GM12865 (cell line): Measurements from ENCODE around the gene OPCML.

ENCODE experiments used
- DNase-seq: peaks from one replicate; pipeline ENCODE4 v3.0.0; 2010; ENCODE audit warnings: low read depth
- H3K4me3 ChIP-seq: 2 replicates; pipeline ENCODE4 v1.5.1; 2011; ENCODE audit warnings: mild to moderate bottlenecking, low read depth, low read length, control low read depth
- CTCF ChIP-seq: IDR thresholded peaks from 2 replicates; pipeline ENCODE4 v1.5.1; 2011; ENCODE audit warnings: low read length, control low read depth, low read depth, inconsistent platforms; ENCODE audit not compliant: insufficient read depth; ENCODE audit errors: missing control alignments

Gene OPCML

GRCh38 chr11:132604431-132604830 lies 927.9 kb downstream of the OPCML start:
- H3K4me3 ChIP-seq, result no peak overlapping the region
- TF ChIP-seq CTCF, result no peak
- DNase-seq, result no peak

GRCh38 chr11:132601875-132602274 lies 930.4 kb downstream of the OPCML start:
- no peak for DNase-seq
- H3K4me3 ChIP-seq, result no peak overlapping the region
- TF ChIP-seq CTCF, result no peak

- DNase-seq, result no peak
- no peak for TF ChIP-seq CTCF
- H3K4me3 ChIP-seq, result no peak overlapping the region
These were observed 936.6 kb downstream of the OPCML start for GRCh38 chr11:132595711-132596134.

GRCh38 chr11:132595246-132595645 lies 937.1 kb downstream of the OPCML start:
- no peak overlapping the region for H3K4me3 ChIP-seq
- TF ChIP-seq CTCF, result no peak
- DNase-seq, result no peak

- TF ChIP-seq CTCF, result no peak
- no peak overlapping the region for H3K4me3 ChIP-seq
- no peak for DNase-seq
These were observed 941.3 kb downstream of the OPCML start for GRCh38 chr11:132590986-132591385.

GRCh38 chr11:132590554-132590953 lies 941.7 kb downstream of the OPCML start:
- TF ChIP-seq CTCF, result no peak
- DNase-seq, result no peak

GRCh38 chr11:132589791-132590190 lies 942.5 kb downstream of the OPCML start:
- no peak for DNase-seq
- TF ChIP-seq CTCF, result no peak
- no peak overlapping the region for H3K4me3 ChIP-seq

More at GRCh38 chr11:132590554-132590953, 941.7 kb downstream of the OPCML start:
- no peak overlapping the region for H3K4me3 ChIP-seq
